GM12872 (cell line): ENCODE measurements around the gene ARAP3.

Experiments used
- TF ChIP-seq, protein P1 (sequence below): IDR thresholded peaks from 3 replicates; pipeline ENCODE4 v1.5.1; 2011; ENCODE audit warnings: low read depth, mild to moderate bottlenecking, low read length, moderate library complexity; ENCODE audit not compliant: insufficient read depth

Gene ARAP3

DNA sequence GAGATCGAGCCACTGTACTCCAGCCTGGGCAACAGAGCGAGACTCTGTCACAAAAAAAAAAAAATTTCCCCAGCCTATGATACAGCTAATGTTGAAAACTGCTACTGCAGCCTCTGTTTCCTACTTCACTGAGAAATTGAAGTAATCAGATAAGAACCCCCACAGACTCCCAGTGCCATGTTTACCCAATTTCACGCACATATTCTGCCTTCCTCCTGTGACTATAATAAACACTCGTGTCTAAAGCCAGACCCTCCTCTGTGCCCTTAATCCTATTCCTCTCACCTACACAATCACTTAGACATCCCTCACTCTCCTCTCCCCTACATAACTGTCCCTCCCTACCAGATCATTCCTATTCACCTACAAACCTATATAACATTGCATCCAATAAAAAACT lies 6.4 kb downstream of the ARAP3 start:
- TF ChIP-seq, protein P1, sequence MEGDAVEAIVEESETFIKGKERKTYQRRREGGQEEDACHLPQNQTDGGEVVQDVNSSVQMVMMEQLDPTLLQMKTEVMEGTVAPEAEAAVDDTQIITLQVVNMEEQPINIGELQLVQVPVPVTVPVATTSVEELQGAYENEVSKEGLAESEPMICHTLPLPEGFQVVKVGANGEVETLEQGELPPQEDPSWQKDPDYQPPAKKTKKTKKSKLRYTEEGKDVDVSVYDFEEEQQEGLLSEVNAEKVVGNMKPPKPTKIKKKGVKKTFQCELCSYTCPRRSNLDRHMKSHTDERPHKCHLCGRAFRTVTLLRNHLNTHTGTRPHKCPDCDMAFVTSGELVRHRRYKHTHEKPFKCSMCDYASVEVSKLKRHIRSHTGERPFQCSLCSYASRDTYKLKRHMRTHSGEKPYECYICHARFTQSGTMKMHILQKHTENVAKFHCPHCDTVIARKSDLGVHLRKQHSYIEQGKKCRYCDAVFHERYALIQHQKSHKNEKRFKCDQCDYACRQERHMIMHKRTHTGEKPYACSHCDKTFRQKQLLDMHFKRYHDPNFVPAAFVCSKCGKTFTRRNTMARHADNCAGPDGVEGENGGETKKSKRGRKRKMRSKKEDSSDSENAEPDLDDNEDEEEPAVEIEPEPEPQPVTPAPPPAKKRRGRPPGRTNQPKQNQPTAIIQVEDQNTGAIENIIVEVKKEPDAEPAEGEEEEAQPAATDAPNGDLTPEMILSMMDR = no peak

DNA sequence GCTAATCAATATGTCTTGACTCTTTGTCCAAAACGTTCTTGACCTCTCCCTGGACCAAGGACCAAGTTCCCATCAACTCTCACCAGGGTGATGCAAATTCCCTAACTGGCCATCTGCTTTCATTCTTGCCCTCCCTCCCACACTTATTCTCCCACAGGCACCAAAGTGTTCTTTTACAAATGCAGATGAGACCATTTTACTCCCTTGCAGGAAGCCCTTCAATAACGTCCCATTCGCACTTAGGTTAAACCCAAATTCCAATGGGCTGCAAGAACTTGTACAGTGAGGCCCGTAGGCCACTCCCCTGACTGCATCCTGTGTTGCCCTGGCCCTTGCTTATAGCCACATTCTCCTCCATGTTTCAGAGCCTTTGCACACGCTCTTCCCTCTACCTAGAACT lies 7.3 kb downstream of the ARAP3 start:
- TF ChIP-seq, protein P1 = no peak

- TF ChIP-seq, protein P1 = no peak
Measured at GRCh38 chr5:141672841-141673813, 8.9 kb downstream of the ARAP3 start.

- TF ChIP-seq, protein P1 = no peak
Measured at GRCh38 chr5:141672071-141672840, 9.8 kb downstream of the ARAP3 start.

- TF ChIP-seq, protein P1 = no peak
Measured at GRCh38 chr5:141669520-141669919, 12.5 kb downstream of the ARAP3 start.

DNA sequence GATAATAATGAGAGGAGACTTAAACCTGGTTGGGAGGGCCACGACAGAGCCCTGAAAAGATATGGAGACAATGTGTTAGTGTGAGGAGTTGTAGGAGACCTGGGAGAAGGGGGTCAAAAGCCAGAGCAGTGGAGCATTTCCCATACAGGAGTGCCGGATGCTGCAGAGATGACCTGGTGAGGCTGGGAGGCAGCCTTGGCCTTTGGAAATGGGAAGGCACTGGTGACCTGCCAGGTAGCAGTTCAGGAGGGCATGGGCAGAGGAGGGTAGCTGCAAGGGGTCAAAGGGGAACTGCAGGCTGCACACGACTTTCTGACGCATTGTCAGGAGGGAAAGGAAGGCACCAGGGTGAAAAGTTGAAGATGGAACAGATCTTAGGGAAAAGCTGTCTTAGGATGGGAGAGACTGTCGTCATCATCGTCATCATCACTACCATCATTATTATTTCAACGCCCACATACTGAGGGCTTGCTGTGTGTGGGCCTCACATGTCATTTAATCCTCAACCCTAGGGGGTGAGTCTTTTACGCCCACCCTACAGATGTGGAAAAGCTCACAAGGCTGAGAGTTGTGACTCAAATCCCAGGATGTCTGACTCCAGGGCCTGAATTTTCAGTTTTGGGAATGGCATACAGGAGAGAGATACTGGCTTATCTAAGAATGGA lies 13.3 kb downstream of the ARAP3 start:
- TF ChIP-seq, protein P1 = no peak
